ENCODE data around the gene KRT74. TPM values are rescaled to one million over a fixed set of nuclear protein-coding genes. Genes with fewer than 3 reads are reported as not detected.

KRT74 gene
- total and polyA plus RNA-seq, 9 of the 15 experiments (the other 6 are each of a cell fraction or from before 2014, with no cell fraction given): not detected

GRCh38 chr12:52558781-52559445, 14.7 kb downstream of the KRT74 start:
- Histone ChIP-seq H3K9ac (ENCODE audit: insufficient read depth in 1 of 2, low read depth in 2 of 2, low read length in 2 of 2) (no peak overlapping the region), H4K20me1 (replicated peaks; ENCODE audit: control insufficient read depth, insufficient read depth, low read length) (no peaks in the 10 kb centered on the region; the same call in 1 of the 2 replicates), H3K79me2 (ENCODE audit: control insufficient read depth, insufficient read depth, low read length) (no peaks in the 10 kb centered on the region), H3K9me3 (replicated peaks; ENCODE audit: control insufficient read depth, insufficient read depth, low read depth, low read length) (no peaks in the 10 kb centered on the region), H3K36me3 (ENCODE audit: control insufficient read depth, insufficient read depth, low read length) (no peaks in the 10 kb centered on the region), H3K9me1 (ENCODE audit: control insufficient read depth, insufficient read depth, low read length) (no peaks in the 10 kb centered on the region), H3K4me3 (no peak overlapping the region), H3K4me1 (replicated peaks in 1 of 2; ENCODE audit: control insufficient read depth in 2 of 2, insufficient read depth in 2 of 2, low read length in 2 of 2) (no peaks in the 10 kb centered on the region), H3K4me2 (ENCODE audit: insufficient read depth, low read length) (no peak overlapping the region), H2AFZ (ENCODE audit: low read depth, low read length) (no peak overlapping the region), H3K27ac (ENCODE audit: extremely low read depth, low read depth, low read length) (no peak overlapping the region), H3K27me3 (ENCODE audit: control insufficient read depth in 2 of 2, insufficient read depth in 2 of 2, low read length in 2 of 2) (peaks cover 0 to 26% of the 10 kb centered on the region in 2 experiments; a peak in 2 of 5 replicates)
- BruUV-seq (replicated peaks): no TSS peak
- no peak for TF ChIP-seq ZNF175 (CRISPR knock-in tag; IDR thresholded peaks at IDR 0.05; ENCODE audit: low read depth)
- no peak for TF ChIP-seq ZNF57 (CRISPR knock-in tag; IDR thresholded peaks at IDR 0.05)
- TF ChIP-seq, protein P1, sequence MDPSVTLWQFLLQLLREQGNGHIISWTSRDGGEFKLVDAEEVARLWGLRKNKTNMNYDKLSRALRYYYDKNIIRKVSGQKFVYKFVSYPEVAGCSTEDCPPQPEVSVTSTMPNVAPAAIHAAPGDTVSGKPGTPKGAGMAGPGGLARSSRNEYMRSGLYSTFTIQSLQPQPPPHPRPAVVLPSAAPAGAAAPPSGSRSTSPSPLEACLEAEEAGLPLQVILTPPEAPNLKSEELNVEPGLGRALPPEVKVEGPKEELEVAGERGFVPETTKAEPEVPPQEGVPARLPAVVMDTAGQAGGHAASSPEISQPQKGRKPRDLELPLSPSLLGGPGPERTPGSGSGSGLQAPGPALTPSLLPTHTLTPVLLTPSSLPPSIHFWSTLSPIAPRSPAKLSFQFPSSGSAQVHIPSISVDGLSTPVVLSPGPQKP (CRISPR knock-in tag; IDR thresholded peaks at IDR 0.05): no peak
- TF ChIP-seq SMARCE1 (IDR thresholded peaks at IDR 0.05): no peak
- ChIA-PET CTCF (ENCODE audit: low intra/inter-chr PET ratio) (no interaction called here), POLR2A (interaction anchor here (0.6 kb wide), 1 partner anchor 1513 kb away, joined by 3 read pairs; no protein-coding TSS in a partner anchor)
- in situ Hi-C loops (cut with MboI) (no loop called here), intact Hi-C loops (cut with micrococcal nuclease) (no loop called here)
- ATAC-seq (no peak), DNase-seq (ENCODE audit: extremely low read depth in 1 of 4, low spot score in 3 of 4) (no peak), FAIRE-seq (no peak)
- WGBS (ENCODE audit: insufficient coverage, low coverage, missing lambda C conversion rate): 3% methylated on average over 8 of the region's 8 CpGs
